Middle frontal gyrus (tissue), 1 donor: Measurements from ENCODE around the gene BRD7.

Experiments
- DNase-seq: peaks from one replicate; pipeline ENCODE4 v3.0.0-alpha.2; 2015; ENCODE audit warnings: low spot score; ENCODE audit errors: extremely low spot score

The BRD7 gene

DNA sequence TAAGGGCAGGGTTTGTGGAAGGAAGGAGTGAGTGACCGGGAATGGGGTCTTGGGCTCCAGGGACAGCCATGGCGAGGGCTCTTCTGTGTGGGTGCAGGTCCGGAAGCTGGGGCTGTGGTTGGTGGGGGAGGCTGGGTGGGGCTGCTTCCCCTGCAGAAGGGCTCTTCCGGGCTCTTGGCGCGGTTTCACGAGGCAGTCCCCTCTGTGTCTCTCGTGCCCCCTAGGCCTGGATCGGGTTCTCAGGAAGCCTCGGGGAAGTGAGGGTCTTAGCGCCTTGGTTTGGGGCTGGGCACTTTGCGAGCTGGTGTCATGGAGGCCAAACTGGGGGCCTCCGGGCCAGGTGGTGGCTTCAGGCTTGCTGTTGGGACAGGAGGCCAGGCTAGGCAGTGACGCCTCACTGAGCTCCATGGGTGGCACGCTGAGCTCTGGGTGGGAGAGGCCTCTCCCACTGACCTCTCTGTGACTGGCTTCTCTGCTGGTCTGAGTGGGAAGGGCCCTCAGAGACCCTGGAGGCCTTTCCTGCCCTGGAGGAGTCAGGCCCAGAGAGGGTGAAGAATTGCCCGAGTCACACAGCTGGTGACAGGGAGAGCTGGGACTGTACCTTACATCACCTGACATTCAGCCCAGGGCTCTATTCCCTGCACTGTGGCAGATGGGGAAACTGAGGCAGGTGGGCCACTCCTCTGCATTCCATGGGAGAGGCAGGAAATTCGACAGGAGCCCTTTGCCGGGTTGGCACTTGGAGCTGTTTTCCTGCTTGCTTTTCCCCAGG lies 94.3 kb downstream of the BRD7 start:
- no peak for DNase-seq

DNA sequence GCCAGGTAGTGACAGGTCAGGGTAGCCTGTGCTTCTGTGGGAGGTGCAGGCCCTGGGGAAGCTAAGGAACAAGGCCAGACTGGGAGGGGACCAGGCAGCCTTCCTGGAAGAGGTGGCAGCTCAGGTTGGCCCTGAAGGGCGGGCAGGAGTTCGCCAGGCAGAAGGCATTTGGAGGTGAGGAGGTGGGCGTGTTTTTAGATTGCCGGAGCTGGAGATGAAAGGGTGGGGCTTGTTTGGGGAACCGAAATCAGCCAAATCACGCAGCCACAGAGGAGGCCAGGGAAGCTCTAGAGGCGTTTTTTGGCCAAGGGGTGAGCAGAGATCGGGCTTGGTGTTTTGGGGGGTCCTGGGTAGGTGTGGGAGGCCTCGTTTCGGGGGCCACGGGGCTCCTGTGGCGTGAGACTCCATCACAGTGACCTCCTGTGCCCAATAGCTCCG lies 94.9 kb downstream of the BRD7 start:
- no peak for DNase-seq

DNA sequence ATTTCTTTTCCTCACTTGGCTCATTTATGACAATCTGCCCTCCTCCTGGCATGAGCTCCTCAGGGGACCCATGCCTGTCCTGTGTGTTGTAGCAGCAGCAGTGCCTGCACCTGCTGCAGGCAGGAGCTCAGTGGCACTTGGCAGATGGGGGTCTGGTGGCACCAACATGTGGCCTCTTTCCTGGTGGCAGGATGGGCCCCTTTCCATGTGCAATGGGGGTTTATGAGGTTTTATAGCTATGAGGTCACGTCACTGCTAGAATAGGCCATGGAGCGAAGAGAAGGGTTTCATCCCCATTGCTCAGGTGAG lies 95.5 kb downstream of the BRD7 start:
- DNase-seq = no peak

- DNase-seq = no peak
Observed at GRCh38 chr16:50272687-50273381, 96.0 kb downstream of the BRD7 start.

DNA sequence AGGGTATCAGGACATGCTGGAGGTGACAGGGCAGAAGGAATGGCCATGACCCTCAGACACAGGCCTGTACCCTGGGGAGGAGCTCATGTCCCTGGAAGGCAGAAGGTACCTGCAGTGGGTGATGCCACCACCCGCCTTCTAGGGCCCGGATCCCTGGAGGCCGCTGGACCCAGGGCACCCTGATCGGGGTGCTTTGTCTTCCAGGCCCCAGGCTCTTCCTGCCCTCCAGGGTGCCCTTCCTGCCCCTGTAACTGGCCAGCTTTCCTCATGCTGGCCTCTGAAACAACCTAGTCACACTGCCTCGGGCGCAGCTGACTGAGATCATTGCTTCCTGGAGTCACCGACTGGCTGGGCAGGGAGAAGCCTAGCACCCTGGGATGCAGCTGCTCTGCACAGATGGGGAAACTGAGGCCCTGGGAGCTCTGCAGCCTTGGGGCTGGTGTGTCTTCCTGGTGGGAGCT lies 96.6 kb downstream of the BRD7 start:
- no peak for DNase-seq

GRCh38 chr16:50271148-50272041 lies 97.4 kb downstream of the BRD7 start:
- no peak for DNase-seq

- no peak for DNase-seq
Observed at GRCh38 chr16:50270510-50271147, 98.2 kb downstream of the BRD7 start.

DNA sequence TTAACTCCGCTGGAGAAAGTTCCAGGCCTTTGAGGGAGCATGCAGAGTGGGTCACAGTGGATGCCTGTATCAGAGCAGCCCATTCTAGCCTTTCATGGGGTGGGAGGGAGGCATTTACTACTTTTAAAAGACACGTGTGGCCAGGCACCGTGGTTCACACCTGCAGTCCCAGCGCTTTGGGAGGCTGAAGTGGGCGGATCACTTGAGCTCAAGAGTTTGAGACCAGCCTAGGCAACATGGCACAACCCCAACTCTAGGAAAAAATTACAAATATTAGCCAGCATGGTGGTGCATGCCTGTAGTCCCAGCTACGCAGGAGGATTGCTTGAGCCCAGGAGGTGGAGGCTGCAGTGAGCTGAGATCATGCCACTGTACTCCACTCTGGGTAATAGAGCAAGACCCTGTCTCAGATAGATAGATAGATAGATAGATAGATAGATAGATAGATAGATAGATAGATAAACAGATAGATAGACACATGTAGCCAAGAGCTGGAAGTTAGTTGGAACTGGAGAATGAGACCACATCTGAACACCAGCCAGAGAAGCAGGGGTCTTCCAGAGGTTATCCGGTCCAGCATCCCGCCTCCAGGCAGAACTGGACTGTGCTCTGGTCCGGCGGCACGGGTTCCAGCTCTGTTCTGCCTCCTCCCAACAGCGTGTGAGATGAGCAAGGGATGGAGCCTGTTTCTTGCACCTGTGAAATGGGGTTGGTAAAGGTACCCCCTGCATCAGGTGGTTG lies 98.8 kb downstream of the BRD7 start:
- DNase-seq = no peak

- no peak for DNase-seq
Observed at GRCh38 chr16:50269061-50269705, 99.6 kb downstream of the BRD7 start.

- DNase-seq = no peak
Observed at GRCh38 chr16:50268352-50268751, 100.4 kb downstream of the BRD7 start.

- no peak for DNase-seq
Observed at GRCh38 chr16:50267651-50268050, 101.1 kb downstream of the BRD7 start.

- no peak for DNase-seq
Observed at GRCh38 chr16:50267151-50267631, 101.6 kb downstream of the BRD7 start.

DNA sequence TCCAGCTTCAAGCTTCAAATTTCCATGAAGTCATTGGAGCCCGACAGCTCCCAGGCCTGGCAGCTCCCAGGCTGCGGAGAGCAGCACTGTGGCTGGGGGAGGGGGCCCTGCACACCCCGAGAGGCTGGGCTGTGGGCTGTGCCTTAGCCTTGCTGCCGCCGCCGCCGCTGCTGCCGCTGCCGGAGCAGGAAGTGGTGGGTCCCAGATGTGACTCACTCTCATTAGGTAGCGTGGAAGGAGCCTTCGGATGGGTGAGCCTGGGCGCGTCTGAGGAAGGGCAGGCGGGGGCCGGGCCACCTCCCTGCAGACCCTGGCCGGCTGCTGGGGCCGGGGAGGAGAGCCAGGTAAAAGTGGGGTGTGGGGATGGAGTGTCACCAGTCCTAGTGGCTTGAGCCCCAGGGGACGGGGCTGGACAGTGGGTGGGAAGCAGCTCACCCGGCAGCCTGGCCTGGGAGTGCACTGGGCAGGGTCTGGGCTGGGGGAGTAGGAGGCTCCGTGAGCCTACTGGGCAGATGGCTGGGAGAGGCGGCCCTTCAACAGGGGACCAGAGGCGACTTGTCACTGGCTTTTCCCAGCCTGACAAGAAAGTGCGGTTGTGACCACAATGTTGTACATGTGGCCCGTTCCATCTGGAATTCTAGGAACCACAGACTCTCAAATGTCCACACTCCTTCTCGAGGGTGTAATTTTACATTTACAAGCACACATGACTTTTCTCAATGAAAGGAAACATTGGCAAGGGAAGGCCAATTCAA lies 102.3 kb downstream of the BRD7 start, which contains the start of gene ADCY7:
ADCY7 (plus strand) TSS at position 215 of the 755 bp plus-strand sequence. CDS start 21,629 bp downstream, outside the sequence.
- DNase-seq = no peak
